Myocyte (in vitro differentiated cells): ENCODE results near the gene SVOPL. TPM values are rescaled to one million over a fixed set of nuclear protein-coding genes. Genes with fewer than 3 reads are reported as not detected.
"Not testable (repeated sequence)": the region's sequence is repeated elsewhere in the genome, so short reads cannot be mapped to it uniquely, and the experiment has no call there.

ENCODE experiments used
- DNase-seq: peaks from one replicate; pipeline ENCODE4 v3.0.0-alpha.2; 2012; ENCODE audit warnings: low read depth
- total RNA-seq: library from RNA; depleted of rRNA; stranded (reverse); fragments of >200 nt; gene quantifications from 2 replicates; pipeline ENCODE4 v1.2.3, GENCODE V29; 2014

SVOPL gene
- total RNA-seq, 1 donor from 2014 or later: not detected

GRCh38 chr7:138701537-138701923, 368 bp upstream of the SVOPL start:
- DNase-seq: no peak

- no peak for DNase-seq
These were observed 1.5 kb downstream of the SVOPL start for GRCh38 chr7:138699661-138700060.

GRCh38 chr7:138698281-138698680, 2.9 kb downstream of the SVOPL start:
- no peak for DNase-seq

- DNase-seq: no peak
These were observed 3.5 kb downstream of the SVOPL start for GRCh38 chr7:138697535-138698182.

GRCh38 chr7:138695776-138696175, 5.4 kb downstream of the SVOPL start:
- DNase-seq: not testable (repeated sequence)

- no peak for DNase-seq
These were observed 6.1 kb downstream of the SVOPL start for GRCh38 chr7:138695106-138695505.

DNA sequence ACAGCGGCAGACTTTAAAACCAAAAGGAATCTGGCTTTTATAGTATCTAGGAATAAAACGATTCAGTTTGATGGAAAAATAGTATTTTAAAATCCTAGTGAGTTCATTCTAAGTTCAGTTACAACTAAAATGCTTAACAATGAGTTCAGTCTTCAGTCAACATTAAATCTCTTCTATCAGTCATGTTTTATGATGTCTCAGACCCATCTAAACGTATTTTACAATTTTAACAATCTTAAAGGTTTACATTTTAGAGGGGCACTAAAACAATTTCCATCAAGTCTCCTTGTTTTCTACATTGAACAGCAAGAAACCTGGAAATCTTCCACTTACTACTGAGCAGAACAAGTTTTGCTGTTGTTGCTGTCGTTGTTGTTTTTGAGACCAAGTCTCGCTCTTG, 10.0 kb downstream of the SVOPL start:
- DNase-seq: no peak

- no peak for DNase-seq
These were observed 10.7 kb downstream of the SVOPL start for GRCh38 chr7:138690495-138690894.

DNA sequence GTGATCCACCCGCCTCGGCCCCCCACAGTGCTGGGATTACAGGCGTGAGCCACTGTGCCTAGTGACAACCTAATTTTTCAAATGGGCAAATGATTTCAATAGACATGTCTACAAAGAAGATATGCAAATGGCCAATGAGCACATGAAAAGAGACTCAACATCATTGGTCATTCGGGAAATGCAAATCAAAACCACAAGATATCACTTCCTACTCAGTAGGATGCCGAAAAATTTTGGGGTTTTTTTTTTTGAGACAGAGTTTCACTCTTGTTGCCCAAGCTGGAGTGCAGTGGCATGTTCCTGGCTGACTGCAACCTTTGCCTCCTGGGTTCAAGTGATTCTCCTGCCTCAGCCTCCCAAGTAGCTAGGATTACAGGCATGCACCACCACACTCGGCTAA, 13.1 kb downstream of the SVOPL start:
- DNase-seq: not testable (repeated sequence)

GRCh38 chr7:138684340-138684739, 16.8 kb downstream of the SVOPL start:
- DNase-seq: no peak

- no peak for DNase-seq
These were observed 21.4 kb downstream of the SVOPL start for GRCh38 chr7:138679793-138680192.

GRCh38 chr7:138670594-138670993, 30.6 kb downstream of the SVOPL start:
- no peak for DNase-seq

- no peak for DNase-seq
These were observed 31.8 kb downstream of the SVOPL start for GRCh38 chr7:138669364-138669763.

DNA sequence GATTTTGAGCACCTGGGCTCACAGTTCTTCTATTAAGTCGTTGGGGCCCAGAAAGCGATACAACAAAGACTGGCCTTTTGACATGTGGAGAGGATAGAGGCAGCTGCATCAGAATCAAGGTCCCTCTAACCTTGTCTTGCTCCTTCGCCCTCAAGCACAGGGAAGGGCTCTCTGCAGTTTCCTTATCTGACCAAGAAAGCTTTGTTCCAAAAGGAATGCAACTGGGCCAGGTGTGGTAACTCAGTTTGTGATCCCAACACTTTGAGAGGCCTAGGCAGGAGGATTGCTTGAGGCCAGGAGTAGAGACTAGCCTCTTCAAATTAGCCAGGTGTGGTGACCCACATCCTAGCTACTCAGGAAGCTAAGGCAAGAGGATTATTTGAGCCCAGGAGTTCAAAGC, 32.2 kb downstream of the SVOPL start:
- no peak for DNase-seq

GRCh38 chr7:138668229-138668596, 32.9 kb downstream of the SVOPL start:
- no peak for DNase-seq

DNA sequence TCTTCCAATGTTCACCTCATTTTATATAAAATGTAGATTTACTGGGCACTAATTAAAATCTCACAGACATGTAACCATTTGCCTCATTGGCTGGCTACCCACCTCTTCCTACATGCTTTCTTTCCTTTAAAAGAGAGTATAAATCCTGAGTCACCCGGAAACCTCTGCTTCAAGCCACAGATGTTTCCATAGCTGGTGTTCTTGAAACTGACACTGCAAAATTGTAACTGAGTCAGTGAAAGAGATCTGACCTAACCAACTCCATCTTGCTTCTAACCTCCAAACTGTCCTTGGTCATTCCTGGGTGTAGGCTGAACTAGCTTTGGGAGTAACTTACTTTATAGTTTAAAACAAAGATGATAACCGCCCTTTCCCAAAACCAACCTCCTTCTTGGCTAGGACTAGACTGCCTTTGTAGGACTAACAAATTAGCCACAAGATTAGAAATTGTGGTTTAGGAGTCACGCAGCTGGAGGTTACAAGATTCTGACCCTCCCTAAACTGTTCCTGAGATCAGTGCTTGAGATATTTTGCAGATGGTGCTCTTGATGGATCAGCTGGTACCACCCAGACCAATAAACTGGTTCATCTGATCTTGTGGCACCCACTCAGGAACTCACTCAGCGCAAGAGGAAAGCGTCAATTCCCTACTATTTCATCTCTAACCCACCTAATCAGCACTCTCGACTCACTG, 33.5 kb downstream of the SVOPL start:
- no peak for DNase-seq

DNA sequence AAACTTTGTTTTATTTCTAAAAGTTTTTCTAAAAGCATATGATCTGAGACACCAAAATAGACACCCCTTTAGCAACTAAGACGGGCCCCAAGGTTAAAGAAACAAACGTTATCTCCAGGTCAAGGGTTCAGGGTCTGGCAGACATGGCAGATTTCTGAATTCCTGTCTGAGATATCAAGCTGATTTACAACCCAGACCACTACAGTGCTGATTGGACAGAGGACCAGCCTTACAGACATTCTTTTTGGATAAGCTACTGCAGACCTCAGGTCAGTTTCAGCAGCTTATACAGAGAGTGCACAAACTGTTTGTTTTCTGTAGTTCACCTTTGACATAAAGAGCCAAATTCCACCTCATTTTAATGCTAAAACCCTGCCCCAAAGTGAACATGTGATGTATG, 34.8 kb downstream of the SVOPL start:
- DNase-seq: no peak

GRCh38 chr7:138665669-138666140, 35.5 kb downstream of the SVOPL start:
- no peak for DNase-seq

DNA sequence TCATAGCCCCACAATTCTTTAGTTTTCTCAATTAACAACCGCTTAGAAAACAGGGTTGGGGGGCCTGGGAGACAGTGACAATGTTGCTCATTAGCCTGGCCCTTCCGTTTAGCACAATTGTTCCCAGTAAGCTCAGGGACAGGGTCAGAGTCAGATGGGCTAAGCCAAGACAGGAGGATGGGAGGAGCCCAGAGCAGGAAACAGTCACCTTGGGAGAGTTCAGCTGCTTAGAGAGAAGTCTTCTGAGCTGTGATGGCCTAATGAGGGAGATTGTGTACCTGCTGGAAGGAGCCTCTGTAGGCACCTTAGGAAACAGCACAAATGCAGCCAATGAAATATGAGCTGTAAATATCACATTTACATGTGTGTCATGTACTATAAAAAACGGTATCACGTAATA, 35.9 kb downstream of the SVOPL start:
- no peak for DNase-seq

GRCh38 chr7:138663725-138664710, 37.1 kb downstream of the SVOPL start:
- peak; percentile 21 for DNase-seq

DNA sequence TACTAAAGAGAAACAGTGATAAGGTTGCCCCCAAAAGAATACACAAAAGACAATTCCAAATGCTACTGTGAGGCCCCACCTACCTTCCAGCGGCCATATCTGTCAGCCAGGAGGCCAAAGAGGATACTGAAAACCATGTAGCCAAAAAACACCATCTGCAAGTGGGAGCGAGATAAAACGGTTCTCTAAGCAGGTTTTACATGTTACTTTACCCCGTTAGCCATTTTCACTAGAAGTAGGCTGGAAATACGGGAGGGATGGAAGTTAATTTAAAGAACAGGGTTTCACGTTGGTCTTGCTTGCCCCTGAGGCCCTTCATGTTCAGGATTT, 38.2 kb downstream of the SVOPL start:
- no peak for DNase-seq
